OCI-M2 (cell line): ENCODE measurements around the gene KCTD6.
A peak's percentile ranks its signal among the peaks of the same experiment; 100 is the strongest.

Experiments used
- DNase-seq: peaks from one replicate; lab custom pipeline; 2025; ENCODE audit not compliant: unreplicated experiment; lab: John Stamatoyannopoulos, UW

The KCTD6 gene

DNA sequence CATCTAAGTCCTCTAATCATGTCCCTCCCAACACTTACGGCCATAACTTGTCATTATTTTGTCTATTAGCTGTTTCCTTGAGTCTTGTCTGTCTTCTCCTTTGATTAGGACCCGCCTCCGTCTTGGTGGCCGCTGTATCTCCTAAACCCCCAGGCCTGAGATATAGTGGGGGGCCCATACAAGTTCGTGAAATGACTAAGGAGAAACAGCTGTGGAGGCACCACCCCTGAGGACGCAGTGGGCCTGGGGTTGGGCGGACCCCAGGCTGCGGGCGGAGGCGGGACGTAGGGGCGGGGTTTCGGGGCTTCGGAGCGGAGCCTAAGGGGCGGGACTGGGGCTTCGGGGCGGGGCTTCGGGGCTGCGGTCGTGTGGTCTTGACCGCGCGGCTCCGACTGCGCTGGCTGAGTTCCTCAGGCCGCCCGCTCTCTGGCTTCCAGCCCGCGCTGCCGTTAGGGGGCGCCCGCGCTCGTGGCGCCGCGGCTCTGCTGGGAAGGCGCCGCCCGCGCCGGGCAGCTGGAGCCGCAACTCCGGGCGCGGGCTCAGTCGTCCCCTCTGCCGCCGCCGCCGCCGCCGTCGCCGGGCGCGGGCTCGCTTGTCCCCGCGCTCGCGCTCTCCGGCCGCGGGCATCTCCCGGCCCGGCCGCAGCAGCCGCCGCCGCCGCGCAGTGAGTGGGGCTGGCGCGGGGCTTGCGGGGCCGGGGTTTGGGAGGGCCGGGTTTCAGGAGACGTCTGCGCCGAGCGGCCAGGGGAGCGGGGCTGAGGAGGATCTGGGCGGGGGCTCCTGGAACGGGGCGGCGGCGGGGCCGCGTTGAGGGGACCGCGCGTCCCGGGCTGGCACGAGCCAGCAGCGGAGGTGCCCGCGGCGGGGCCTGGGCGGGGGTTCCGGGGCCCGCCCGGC, at the start of gene KCTD6:
KCTD6 (plus strand) TSS at position 591 of the 897 bp plus-strand sequence. CDS start 6,660 bp downstream, outside the sequence.
- peak; percentile 71 for DNase-seq

DNA sequence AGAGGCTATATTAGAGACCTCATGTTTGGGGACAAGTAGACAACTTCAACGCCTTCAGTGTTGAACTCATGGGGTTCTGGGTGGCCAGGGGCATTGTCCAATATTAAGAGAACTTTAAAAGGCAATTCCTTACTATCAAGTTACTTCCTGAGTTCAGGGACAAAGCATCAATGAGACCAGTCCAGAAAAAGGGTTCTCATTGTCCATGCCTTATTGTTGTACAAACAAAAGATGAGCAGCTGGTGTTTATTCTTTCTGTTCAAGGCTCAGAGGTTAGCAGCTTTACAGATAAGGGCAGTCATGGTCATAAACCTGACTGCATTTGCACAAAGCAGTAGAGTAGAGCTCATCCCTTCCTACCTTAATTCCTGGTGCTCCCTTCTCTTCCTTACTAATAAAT, 39.7 kb upstream of the KCTD6 start:
- DNase-seq = no peak

DNA sequence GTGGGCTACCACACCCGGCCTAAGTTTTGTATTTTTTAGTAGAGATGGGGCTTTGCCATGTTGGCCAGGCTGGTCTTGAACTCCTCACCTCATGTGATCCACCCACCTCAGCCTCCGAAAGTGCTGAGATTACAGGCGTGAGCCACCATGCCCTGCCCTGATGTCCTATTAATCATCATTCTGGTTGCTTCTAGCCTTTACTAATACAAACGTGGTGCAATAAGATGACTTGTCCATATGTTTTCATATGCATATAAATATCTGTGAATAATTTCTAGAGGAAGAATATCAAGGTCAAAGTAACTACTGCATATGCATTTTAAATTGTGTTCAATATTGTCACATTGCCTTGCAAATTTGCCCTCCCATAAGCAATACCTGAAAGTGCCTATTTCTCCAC, 32.7 kb upstream of the KCTD6 start:
- DNase-seq = no peak

DNA sequence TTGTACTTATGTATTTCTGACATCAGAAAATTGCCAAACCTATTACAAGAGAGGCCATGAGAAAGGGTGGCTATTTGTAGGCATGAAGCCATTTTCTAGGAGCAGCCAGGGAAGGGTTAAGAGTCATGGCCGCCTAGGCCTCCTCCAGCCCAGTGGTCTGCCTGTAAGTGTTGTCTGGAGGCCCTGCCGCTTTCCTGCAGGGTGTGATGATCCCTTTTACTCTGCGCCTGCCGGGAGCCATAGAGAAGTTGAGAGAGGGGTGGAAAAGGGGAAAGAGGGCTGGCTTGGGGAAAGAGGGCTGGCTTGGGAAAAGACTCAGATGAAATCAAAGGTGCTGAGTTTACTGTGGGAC, 29.1 kb upstream of the KCTD6 start:
- no peak for DNase-seq

DNA sequence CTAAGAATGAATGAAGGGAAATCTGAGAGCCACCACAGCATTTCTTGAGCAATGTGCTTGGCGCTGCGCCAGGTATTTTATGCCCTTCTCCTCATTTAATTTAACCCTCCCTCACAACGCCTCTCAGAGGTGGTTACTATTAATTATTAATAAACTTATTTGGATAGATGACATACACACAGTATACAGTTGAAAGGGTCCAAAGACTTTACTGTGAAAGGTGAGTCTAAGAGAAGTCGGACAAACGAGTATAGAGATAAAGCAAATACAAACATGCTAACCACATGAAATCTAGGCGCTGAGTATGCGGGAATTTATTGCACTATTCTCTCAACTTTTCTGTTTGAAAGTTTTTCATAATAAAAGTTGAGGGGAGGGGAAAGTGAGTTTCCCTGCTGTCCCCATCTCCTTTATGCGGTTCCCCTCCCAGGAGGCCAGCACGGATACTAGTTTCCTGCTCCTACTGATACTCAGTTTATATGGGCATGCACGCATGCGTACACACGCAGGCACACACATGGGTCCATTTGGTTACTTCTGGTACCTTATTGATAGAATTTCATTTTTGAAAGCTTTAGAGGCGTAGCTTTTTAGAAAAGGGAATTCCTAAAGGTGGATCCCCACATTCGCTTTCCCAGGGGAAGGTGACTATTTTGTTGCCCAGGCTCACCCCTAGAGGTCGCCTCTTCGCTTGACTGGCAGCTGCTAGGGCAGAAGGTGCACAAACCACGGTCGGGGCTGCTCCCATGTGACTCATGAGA, 28.5 kb upstream of the KCTD6 start:
- no peak for DNase-seq

DNA sequence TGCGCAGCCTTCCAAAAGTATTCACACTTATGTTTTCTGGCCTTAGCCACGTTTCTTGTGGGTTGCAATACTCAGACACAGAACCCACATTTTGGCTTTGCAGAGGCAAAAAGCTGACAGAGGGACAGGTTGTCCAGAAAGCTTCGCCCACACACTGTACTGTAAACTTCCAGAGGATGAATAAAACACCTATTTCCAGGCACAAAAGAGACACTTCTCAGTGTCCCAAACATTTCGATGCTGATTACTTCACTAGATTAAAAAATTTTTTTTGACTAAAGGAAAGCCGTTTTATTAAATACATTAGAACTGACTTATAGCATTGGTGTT, 28.0 kb upstream of the KCTD6 start:
- DNase-seq = no peak

DNA sequence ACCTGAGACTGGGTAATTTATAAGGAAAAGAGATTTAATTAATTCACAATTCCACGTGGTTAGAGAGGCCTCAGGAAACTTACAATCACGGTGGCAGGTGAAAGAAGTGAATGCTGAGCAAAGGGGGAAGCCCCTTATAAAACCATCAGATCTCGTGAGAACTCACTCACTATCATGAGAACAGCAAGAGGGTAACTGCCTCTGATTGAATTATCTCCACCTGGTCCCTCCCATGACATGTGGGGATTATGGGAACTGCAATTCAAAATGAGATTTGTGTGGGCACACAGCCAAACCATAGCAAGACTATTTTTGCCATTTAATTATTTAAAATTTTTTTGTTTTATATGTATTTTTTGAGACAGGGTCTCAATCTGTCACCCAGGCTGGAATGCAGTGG, 27.0 kb upstream of the KCTD6 start:
- no peak for DNase-seq

DNA sequence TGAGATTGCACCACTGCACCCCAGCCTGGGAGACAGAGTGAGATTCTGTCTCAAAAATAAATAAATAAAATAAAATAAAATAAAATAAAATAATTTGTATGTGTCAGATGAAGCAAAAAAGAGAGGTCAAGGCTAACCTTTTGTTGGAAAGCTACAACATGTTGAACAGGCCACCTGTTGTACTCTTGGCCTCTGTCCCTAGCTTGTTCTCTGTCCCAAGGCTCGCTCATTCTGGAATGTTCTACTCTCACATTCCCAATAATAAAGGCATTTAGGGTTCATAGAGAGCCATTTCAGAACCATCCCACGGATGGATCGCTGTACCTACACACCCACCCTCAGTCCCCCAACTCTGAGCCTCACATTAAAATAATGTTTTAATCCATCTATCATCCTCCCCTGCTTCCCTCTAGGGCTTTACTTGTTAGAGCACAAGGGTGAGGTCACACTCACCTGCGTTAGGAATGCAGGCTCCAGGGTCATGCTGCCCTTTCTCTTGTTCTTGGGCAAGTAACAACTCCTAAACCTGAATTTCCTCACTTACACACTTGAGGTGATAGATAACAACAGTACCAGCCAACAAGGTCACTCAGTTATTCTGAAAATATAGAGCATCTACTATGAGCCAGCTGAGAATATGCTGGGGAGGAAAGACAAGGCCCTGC, 24.9 kb upstream of the KCTD6 start:
- no peak for DNase-seq

DNA sequence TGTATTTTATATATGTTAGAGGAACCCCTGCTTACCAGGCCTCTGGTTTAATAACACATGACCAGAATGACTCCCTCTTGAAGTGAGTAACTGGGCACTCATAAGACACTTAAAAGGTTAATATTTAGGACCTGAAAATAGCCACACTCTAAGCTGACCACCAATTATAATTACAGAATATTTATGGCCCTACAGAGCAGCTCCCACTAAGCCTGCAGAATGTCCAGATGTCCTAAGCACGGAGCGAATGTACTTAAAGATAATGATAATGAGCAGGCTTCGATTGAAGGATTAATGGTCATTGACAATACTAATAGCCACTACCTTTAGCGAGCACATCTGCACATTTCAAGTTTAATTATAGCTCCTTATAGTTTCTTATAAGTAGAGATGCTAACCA, 22.8 kb upstream of the KCTD6 start:
- no peak for DNase-seq

DNA sequence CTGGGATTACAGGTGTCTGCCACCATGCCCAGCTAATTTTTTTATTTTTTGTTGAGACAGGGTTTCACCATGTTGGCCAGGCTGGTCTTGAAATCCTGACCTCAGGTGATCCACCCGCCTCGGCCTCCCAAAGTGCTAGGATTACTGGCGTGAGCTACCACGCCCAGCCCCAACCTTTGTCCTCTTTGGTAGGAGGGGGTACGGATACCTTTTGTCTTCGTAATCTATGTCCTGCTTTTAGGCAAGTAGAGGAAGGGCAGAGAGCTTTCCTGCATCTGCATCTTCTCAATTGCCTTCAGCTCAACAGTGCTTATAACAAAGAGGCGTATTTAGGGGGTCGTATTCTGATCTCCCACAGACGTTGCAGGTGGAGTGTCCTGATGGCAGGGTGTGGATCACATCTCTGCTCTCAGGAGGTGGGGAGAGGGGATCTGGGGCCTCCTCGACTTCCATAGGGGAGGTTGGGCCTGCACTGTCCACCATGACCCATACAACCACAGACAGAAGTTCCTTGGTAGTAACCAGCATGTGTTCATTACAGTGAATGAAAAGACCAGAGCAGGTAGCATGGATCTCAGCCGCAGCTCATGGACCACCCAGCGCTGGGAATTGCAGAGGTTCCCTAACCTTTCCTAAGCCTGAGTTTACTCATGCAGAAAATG, 21.4 kb upstream of the KCTD6 start:
- no peak for DNase-seq

DNA sequence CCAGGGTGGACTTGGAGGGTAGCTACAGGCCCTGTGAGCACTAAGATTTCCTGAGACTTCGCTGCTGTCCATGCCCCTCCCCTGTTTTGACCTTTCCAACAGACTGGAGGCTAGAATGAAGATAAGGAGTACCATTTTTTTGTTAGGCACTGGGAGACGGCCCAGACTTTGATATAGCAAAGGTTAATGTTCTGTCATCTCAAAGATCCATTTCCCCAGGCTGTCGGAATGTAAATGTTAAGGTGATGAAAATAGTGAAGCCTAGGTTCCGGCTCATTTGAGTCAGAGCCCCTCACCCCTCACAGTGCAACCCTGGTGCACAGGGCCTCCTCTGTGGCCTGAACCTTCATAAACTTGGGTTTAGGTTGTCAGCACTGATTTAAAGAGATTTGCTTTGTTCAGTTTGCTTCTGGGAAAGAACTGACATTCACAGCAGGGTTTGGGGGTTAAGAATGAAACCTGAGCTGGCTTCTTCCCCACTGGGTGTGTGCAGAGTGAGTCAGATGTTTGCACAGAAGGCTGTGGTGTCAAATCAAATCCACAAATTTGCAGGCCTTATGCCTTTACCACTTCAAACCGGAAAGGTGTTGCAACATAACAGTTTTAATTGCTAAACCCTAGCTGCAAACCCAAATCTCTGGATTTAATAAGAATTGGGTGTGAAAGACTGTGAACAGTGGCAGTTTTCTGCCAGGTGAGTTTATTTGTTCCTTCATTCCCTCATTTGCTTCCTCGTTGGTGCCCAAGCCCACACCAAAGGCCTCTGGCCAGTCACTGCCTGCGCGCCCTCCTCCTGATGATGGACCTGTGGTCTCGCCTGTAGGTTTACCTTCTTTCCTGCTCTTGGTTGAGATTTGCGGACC, 20.6 kb upstream of the KCTD6 start:
- DNase-seq = no peak

DNA sequence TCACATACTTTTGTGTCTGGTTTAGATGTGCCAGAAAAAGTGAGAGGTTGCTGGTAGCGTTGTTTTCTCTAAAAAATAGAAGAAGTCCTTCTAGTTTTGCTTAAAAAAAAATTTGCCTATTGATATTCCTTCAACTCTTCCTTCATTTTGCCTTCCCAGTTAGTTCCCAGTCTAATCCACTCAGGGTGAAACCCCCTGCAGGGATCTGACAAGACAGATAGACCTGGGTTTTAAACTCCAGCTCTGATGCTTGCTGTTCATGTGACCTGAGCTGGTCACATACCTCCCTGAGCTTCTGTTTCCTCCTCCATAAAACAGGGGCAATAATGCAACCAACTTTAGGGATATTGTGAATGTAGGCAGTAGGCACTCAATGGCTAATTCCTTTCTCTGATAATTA, 18.6 kb upstream of the KCTD6 start:
- no peak for DNase-seq

DNA sequence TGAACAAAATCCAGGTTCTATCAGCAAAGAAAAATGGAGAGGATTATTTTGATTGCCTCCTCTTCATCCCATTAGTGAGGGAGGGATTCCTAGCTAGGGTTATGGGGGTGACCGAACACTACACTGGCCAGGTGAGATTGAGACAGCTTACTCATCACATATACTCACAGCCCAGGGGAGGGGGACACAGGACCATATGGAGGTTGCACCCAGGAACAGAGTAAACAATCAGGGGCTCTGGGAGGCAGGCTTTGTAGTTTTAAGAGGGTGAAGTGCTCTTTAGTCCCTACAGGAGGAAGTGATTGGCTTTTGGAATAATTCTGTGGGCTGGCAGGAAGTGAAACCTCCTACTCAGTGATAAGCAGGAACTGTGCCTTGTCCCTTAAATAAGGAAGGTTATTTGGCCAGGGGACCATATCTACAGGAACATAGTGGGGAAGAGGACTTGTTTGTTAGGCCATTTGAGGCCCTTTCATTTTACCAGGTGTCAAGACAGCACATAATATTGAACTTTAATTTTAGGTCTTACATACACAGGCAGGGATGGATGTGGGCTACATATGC, 17.5 kb upstream of the KCTD6 start:
- DNase-seq = no peak

DNA sequence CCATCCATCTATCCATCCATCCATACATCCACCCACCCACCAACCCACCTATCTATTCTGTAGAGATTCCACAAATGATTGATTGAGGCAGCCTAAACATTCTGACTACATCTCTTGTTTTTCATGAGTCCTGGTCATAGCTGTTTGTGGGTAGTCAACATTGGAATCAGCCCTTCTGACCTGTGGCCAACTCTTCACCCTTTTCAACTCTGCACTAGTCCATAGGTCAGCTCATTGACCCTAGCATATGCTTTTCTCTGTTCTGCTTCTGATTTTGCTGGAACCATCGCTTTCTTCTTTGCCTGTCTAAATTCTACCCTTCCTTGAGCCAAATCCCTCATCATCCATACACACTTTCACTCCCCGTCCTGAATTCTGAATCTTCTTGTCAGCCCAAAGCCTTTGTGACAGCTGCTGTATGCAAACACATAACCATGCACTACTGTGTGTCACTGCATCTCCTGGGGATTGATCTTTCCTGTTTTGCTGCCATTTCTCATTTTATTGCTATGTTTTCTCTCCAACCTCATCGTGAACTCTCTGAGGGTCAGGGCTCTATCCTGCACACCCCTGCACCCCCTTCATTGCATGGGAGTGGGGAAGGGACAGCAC, 16.8 kb upstream of the KCTD6 start:
- no peak for DNase-seq

DNA sequence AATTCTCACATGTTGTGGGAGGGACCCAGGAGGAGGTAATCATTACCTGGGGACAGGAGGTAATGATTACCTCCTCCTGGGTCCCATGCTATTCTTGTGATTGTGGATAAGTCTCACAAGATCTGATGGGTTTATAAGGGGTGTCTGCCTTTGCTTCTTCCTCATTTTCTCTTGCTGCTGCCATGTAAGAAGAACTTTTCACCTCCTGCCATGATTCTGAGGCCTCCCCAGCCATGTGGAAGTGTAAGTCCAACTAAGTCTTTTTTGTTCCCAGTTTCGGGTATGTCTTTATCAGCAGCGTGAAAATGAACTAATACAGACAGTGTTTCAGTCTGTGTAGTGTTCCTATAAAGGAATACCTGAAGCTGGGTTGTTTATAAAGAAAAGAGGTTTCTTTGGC, 13.1 kb upstream of the KCTD6 start:
- no peak for DNase-seq

DNA sequence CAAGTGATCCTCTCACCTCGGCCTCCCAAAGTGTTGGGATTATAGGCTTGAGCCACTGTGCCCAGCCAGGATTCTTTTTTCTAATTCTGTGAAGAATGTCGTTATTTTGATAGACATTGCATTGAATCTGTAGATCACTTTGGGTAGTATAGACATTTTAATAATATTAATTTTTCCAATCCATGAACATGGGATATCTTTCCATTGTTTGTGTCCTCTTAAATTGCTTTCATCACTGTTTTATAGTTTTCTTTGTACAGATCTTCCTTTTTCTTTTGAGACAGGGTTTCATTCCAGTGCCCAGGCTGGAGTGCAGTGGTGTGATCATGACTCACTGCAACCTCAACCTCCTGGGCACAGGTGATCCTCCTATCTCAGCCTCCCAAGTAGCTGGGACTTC, 11.6 kb upstream of the KCTD6 start:
- DNase-seq = no peak

DNA sequence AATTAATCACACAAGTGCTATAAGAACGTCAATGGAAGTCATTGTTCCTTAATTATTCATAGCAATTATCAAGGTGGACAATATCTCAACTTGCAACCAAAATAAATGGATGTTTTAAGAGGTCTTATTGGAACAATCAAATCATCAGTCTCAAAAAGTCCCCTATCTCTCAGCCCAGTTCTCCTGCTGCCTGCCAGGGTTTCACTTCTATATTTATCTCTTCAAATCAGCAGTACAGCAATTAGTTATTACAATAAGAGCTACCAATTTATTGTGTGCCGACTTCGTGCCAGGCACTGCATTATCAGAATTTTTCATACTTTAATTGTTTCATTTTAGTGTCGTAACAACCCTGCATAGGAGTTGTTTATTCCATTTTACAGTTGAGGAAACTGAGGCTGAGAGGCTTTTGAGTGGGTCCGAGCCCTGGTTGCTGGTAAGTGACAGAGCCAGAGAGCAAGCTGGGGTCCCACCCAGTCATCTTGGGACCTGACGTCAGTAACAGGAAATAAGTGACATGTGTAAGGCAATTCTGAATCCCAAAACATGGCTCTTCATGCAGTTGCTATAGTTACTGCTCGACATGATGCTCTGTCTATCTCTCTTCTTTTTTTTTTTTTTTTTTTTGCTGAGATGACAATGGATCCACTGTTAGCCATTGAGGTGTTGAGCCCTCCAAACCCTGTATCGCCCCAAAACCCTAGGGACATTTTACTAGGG, 8.8 kb upstream of the KCTD6 start:
- DNase-seq = no peak

DNA sequence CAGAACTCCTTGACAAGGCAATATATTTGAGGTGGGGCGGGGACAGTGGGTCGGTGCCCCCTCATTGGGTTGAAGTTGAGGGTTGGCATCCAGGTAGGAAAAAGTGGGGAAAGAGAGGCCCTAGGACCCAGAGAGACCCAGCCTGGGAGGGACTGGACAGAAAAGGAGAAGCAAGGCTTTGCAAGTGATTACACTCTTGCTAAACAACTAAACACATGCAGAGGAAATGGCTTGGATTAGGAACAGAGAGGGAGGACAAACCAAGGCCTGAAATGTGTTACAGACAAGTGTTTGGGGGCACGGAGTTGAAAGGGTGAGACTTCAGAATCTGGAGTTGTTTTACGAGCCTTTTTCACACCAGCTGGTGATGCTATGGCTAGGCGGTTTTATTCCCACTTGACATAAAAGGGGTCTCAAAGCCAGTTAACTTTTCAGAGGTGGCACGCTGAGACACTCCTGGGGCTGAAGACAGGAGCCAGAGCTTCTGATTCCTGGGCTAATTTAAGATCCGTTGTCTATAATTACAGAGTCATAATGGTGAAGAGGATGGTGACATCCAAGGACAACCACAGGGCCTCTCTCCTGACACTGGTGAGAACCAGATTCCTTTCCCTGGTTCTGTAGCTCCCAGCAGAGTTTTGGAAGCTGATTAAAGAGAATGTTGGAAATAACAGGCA, 7.7 kb upstream of the KCTD6 start:
- DNase-seq = no peak

DNA sequence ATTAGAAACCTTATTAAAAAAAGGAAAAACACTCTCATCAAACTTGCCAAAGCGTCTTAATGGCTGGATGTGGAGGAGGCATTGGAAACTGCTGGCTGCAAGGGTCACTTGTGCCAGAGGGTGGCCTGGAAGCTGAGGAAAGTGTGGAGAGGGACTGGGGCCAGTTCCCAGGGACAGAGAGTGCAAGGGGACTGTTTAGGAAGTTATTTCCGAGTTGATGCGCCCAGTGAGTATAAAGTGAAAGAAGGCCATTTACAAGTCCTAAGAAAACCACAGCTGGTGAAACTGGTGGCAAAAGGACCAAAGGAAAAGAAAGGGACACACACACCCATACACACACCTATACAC, 7.2 kb upstream of the KCTD6 start:
- DNase-seq = no peak
